ENCODE results near the gene NEUROD2. TPM values are rescaled to one million over a fixed set of nuclear protein-coding genes. Genes with fewer than 3 reads are reported as not detected.

The NEUROD2 gene
- total RNA-seq, 4 donors from 2014 or later = 0.17 to 0.25 TPM; not detected in 2

DNA sequence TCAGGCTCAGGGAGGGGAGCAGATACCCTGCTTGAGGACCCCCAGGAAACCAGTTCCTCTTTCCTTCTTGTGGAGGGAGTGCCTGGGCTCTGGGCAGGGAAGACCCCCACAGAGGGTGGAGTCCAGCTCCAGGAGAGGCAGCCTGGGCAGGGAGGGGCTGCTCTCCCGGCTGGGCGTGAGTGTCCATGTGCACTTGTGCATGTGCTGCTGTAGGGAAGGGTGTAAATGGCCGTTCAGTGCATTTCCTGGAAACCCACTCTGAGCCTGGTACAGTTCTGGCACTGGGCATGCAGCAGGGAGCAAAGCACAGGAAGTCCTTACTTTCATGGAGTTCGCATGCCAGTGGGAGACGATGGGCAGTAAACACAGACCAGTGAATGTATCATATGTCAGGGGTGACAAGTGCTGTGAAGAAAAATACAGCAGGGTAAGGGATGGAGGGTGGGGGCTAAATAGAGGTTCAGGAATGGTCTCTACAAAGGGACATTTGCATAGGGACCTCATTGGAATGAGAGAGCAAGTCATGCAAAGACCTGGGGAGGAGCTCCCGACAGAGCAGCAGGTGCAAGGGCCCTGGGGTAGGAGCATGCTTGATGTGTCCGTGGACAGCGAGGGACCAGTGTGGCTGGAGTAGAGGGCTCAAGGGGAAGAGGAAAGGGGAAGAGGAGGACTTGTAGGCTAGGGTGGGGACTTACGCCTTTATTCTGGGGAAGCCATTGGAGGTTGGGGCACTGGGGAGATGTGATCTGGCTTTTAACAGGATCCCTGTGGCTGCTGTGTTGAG, 34.8 kb upstream of the NEUROD2 start:
- H3K4me3 ChIP-seq (ENCODE audit: low read depth, poor library complexity, severe bottlenecking) = no peak overlapping the region
- intact Hi-C loops (cut with DNase I; ENCODE audit: low total_unique reads) = no loop called here
- TF ChIP-seq POLR2A (IDR thresholded peaks at IDR 0.05) = no peak
- TF ChIP-seq, protein P1, sequence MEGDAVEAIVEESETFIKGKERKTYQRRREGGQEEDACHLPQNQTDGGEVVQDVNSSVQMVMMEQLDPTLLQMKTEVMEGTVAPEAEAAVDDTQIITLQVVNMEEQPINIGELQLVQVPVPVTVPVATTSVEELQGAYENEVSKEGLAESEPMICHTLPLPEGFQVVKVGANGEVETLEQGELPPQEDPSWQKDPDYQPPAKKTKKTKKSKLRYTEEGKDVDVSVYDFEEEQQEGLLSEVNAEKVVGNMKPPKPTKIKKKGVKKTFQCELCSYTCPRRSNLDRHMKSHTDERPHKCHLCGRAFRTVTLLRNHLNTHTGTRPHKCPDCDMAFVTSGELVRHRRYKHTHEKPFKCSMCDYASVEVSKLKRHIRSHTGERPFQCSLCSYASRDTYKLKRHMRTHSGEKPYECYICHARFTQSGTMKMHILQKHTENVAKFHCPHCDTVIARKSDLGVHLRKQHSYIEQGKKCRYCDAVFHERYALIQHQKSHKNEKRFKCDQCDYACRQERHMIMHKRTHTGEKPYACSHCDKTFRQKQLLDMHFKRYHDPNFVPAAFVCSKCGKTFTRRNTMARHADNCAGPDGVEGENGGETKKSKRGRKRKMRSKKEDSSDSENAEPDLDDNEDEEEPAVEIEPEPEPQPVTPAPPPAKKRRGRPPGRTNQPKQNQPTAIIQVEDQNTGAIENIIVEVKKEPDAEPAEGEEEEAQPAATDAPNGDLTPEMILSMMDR (IDR thresholded peaks at IDR 0.05) = no peak
- DNase-seq (ENCODE audit: low spot score in 2 of 2) = no peak
- WGBS, 2 donors = 79 to 84% methylated on average over 9 of the region's 9 CpGs

DNA sequence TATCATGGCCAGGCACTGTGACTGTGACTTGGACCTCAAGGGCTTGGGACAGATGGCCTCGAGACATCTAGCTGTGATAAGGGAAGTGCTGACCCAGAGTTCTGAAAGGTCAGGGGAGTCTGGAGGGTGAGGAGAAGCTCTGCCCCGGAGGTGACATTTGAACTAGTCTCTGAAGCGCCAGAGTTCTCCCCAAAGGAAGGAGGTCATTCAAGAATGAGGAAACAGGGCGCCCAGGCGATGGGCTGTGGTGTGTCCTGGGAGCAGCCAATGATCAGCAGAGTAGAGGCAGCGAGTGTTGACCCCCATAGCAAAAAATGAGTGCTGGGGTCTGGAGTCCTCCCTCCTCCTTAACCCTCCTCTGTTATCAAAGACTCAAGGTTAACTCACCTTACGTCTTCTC, 34.2 kb upstream of the NEUROD2 start:
- TF ChIP-seq, protein P1 (IDR thresholded peaks at IDR 0.05) = no peak
- TF ChIP-seq POLR2A (IDR thresholded peaks at IDR 0.05) = no peak
- intact Hi-C loops (cut with DNase I; ENCODE audit: low total_unique reads) = no loop called here
- 72 to 74% methylated on average over 7 of the region's 7 CpGs for WGBS, 2 donors

DNA sequence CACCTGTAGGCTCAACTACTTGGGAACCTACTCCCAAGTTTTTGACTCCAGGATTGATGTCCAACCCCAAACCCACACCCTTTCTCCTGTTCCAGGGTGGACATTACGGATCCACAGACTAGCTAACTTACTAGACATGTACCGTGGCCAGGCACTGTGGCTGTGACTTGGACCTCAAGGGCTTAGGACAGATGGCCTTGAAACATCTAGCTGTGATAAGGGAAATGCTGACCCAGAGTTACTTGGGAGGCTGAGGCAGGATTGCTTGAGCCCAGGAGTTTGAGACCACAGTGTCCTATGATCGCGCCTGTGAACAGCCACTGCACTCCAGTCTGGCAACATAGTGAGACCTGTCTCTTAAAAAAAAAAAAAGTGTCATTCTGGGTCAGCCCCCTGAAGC, 33.4 kb upstream of the NEUROD2 start:
- TF ChIP-seq, protein P1 (IDR thresholded peaks at IDR 0.05) = no peak
- no peak for TF ChIP-seq POLR2A (IDR thresholded peaks at IDR 0.05)
- WGBS, 2 donors = 92 to 97% methylated on average over 4 of the region's 4 CpGs
- H3K4me3 ChIP-seq (ENCODE audit: low read depth, poor library complexity, severe bottlenecking) = no peak overlapping the region
- DNase-seq (ENCODE audit: low spot score in 2 of 2) = no peak
- intact Hi-C loops (cut with DNase I; ENCODE audit: low total_unique reads) = no loop called here

More for the DNA sequence above, 34.2 kb upstream of the NEUROD2 start:
- DNase-seq (ENCODE audit: low spot score in 2 of 2) = no peak
- H3K4me3 ChIP-seq (ENCODE audit: low read depth, poor library complexity, severe bottlenecking) = no peak overlapping the region

DNA sequence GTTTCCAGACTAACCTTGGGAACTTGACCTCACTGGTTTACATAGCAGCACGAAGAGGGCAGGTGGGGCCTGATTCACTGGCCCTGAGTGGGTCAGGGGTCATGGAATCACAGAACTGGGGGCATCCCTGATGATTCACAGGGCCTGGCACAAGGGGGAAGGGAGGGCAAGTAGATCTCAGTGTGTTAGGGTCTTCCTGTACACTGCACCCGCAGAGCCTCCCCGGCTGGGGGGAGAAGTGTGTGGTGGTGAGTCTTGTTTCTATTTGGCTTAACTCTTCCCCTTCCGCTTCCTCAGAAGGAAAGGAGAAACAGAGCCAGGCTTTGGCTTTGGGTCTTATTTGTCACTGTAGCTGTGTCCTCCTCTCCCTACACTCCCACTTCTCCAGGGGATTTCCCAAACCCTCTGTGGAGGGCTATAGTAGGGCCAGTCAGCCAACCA, 32.9 kb upstream of the NEUROD2 start:
- 57 to 59% methylated on average over 4 of the region's 4 CpGs for WGBS, 2 donors
- DNase-seq (ENCODE audit: low spot score in 2 of 2) = no peak
- no peak for TF ChIP-seq POLR2A (IDR thresholded peaks at IDR 0.05)
- TF ChIP-seq, protein P1 (IDR thresholded peaks at IDR 0.05) = no peak
- H3K4me3 ChIP-seq (ENCODE audit: low read depth, poor library complexity, severe bottlenecking) = no peak overlapping the region
- intact Hi-C loops (cut with DNase I; ENCODE audit: low total_unique reads) = no loop called here

DNA sequence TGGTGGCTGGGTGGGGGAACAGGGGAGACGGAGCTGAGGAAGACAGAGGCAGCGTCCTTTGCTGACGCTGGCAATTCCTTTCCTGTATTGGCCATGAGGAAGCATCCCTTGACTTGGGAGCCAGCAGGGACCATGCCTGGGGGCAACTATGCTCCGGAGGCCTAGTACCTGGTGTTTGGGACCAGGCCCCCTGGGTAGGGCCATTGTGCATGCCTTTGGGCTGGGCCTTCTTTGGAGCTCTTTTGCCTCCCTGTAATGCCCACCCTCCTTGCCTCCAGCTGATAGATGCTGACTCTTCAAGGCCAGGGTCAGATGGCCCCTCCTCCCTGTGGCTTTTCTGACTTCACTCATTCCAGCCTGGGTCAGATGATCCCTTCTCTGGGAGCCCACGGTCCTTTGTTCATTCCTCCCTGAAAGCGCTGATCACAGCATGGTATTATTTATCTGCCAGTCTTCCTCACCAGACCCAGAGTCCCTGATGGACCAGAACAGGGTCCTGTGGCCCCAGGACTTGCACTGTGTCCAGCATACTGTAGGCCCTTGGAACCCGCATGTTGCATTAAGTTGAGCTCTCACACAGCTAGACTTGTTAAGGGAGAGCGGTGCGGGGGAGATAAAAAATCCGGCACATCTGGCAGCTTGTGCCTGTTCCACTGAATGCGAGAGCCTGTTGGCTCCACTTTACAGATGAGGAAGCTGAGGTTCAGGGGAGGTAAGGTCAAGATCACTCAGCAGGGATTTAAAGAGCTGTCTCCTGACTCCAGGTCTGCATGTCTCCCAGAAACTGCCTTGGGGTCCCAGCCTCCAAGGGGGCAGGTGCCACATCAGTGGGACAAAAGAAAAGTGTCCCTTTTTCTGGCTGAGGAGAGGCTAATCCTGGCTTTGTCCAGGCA, 32.1 kb upstream of the NEUROD2 start:
- WGBS, 2 donors = 85 to 88% methylated on average over 11 of the region's 11 CpGs
- no peak overlapping the region for H3K4me3 ChIP-seq (ENCODE audit: low read depth, poor library complexity, severe bottlenecking)
- no peak for DNase-seq (ENCODE audit: low spot score in 2 of 2)
- TF ChIP-seq, protein P1 (IDR thresholded peaks at IDR 0.05) = no peak
- TF ChIP-seq POLR2A (IDR thresholded peaks at IDR 0.05) = no peak
- intact Hi-C loops (cut with DNase I; ENCODE audit: low total_unique reads) = no loop called here
